GM10248 (cell line): ENCODE measurements around the gene CIAO3.
A peak's percentile ranks its signal among the peaks of the same experiment; 100 is the strongest.
"Not testable (repeated sequence)": the region's sequence is repeated elsewhere in the genome, so short reads cannot be mapped to it uniquely, and the experiment has no call there.

ENCODE experiments used
- CTCF ChIA-PET: fragments of 300-600 bp; sonication (Branson Sonifier 250); formaldehyde crosslinking; extraction: SDS; loops from one replicate; lab custom pipeline; 2021; ENCODE audit warnings: antibody characterized with exemption; lab: Yijun Ruan, JAX
- POLR2A ChIA-PET: fragments of 350-650 bp; sonication (Branson Sonifier 250); formaldehyde crosslinking; extraction: SDS; loops from one replicate; lab custom pipeline; 2020; ENCODE audit warnings: antibody characterized with exemption; lab: Yijun Ruan, JAX
- DNase-seq: peaks from one replicate; pipeline ENCODE4 v3.0.0; 2012; ENCODE audit errors: extremely low spot score
- CTCF ChIP-seq: IDR thresholded peaks from 2 replicates; pipeline ENCODE4 v1.5.1; 2012; ENCODE audit warnings: mild to moderate bottlenecking, low read depth; ENCODE audit errors: extremely low read depth, missing control alignments, control extremely low read depth

Gene CIAO3

GRCh38 chr16:714558-715476, 26.0 kb downstream of the CIAO3 start, which contains the start of gene METRN:
METRN (plus strand) TSS chr16:715118; CDS start chr16:715290, 172 bp downstream.
- TF ChIP-seq CTCF: no peak
- ChIA-PET CTCF (interaction anchor here (1.0 to 8.3 kb wide), 10 partner anchors 11 to 388 kb away, joined by 3 to 169 read pairs (median 4); partner anchors contain the start of genes CCDC78, CHTF18, CIAO3 and HAGHL), POLR2A (interaction anchor here (1.8 kb wide), 1 partner anchor 74 kb away, joined by 5 read pairs; the partner anchor contains the start of genes CHTF18 and RPUSD1)
- DNase-seq: peak; percentile 92

- CTCF ChIA-PET: interaction anchor here (1.4 to 8.3 kb wide), 5 partner anchors 9 to 70 kb away, joined by 3 to 169 read pairs (median 6); partner anchors contain the start of genes ANTKMT, CCDC78, CHTF18 and CIAO3
- DNase-seq: no peak
- no peak for TF ChIP-seq CTCF
- POLR2A ChIA-PET: no interaction called here
These were observed 26.7 kb downstream of the CIAO3 start for GRCh38 chr16:714079-714478.

GRCh38 chr16:712740-713250, 28.0 kb downstream of the CIAO3 start:
- POLR2A ChIA-PET, DNase-seq: not testable (repeated sequence)
- CTCF ChIA-PET: interaction anchor here (0.7 to 8.3 kb wide), 20 partner anchors 10 to 484 kb away, joined by 3 to 169 read pairs (median 4); partner anchors contain the start of genes ANTKMT, CCDC78, CHTF18 and CIAO3
- peak; percentile 28 for TF ChIP-seq CTCF

GRCh38 chr16:711548-712320, 29.1 kb downstream of the CIAO3 start:
- CTCF ChIA-PET: interaction anchor here (0.7 to 8.3 kb wide), 21 partner anchors 9 to 485 kb away, joined by 3 to 169 read pairs (median 4); partner anchors contain the start of genes ANTKMT, CCDC78, CHTF18 and CIAO3
- DNase-seq: peak; percentile 91
- POLR2A ChIA-PET: no interaction called here
- peak; percentile 91 for TF ChIP-seq CTCF

GRCh38 chr16:711084-711483, 29.7 kb downstream of the CIAO3 start:
- TF ChIP-seq CTCF: no peak
- DNase-seq: no peak
- POLR2A ChIA-PET: no interaction called here
- CTCF ChIA-PET: interaction anchor here (1.9 to 8.3 kb wide), 4 partner anchors 12 to 346 kb away, joined by 6 to 169 read pairs (median 34); partner anchors contain the start of genes ANTKMT, CCDC78, CHTF18 and HAGHL
